Gastrocnemius medialis (tissue), 4 donors: ENCODE measurements around the gene PDSS2.

Source experiments
- POLR2A ChIP-seq, 2 donors: fragments of 450-650 bp; IDR thresholded peaks; one replicate each; pipeline ENCODE4 v1.6.1; 2017; ENCODE audit warnings: antibody characterized with exemption in 2 of 2, mild to moderate bottlenecking in 2 of 2, moderate library complexity in 2 of 2
- TF ChIP-seq, protein P1 (sequence below), 5 experiments: fragments of 450-650 bp in 3 of 5; fragments of 200-600 bp in 2 of 5; sonication (generic) in 2 of 5; IDR thresholded peaks in 4 of 5; conservative IDR thresholded peaks in 1 of 5; 1 replicate in 4 of 5; 2 replicates in 1 of 5; pipeline ENCODE4 v1.5.1; 2016 to 2019; ENCODE audit warnings: antibody characterized with exemption in 5 of 5, mild to moderate bottlenecking in 3 of 5, moderate library complexity in 3 of 5

DNA sequence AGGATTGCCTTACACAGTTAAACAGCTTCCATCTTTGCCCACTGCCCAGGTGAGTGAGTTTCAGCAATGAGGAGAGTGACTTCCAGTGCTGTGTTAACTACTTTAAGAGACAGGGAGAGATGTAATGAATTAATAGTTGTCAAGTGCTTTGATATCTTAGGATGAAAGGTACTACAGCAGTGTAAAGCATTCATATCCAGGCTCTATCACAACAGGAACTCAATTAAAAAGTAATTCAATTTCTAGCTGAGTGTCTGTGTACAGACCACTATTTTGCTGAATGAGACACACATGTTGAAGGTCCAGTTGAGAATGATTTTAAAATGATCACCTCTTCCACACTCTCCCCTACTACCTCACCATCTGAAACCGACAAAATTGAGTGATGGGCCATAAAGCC is 273.3 kb downstream of the PDSS2 start:
- TF ChIP-seq, protein P1, sequence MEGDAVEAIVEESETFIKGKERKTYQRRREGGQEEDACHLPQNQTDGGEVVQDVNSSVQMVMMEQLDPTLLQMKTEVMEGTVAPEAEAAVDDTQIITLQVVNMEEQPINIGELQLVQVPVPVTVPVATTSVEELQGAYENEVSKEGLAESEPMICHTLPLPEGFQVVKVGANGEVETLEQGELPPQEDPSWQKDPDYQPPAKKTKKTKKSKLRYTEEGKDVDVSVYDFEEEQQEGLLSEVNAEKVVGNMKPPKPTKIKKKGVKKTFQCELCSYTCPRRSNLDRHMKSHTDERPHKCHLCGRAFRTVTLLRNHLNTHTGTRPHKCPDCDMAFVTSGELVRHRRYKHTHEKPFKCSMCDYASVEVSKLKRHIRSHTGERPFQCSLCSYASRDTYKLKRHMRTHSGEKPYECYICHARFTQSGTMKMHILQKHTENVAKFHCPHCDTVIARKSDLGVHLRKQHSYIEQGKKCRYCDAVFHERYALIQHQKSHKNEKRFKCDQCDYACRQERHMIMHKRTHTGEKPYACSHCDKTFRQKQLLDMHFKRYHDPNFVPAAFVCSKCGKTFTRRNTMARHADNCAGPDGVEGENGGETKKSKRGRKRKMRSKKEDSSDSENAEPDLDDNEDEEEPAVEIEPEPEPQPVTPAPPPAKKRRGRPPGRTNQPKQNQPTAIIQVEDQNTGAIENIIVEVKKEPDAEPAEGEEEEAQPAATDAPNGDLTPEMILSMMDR (IDR thresholded peaks at IDR 0.05 in 4 of 5, conservative IDR thresholded peaks at IDR 0.05 in 1 of 5) = no peak
- no peak for TF ChIP-seq POLR2A (IDR thresholded peaks at IDR 0.05)
